HepG2 (cell line): ENCODE data around the gene PKD2L1.

ENCODE experiments used
- EP300 ChIP-seq, 3 experiments: sonication (generic) in 1 of 3; formaldehyde crosslinking in 1 of 3; IDR thresholded peaks; 2 replicates each; pipeline versions ENCODE4 v1.5.1 to v1.6.1; 2011 to 2020; ENCODE audit warnings: low read depth in 2 of 3, low read length in 2 of 3, borderline replicate concordance in 1 of 3, improper control_type of control experiment in 1 of 3, mild to moderate bottlenecking in 1 of 3, missing genetic modification reagents in 1 of 3, moderate library complexity in 1 of 3
- TF ChIP-seq, protein P1 (sequence below): sonication (generic); formaldehyde crosslinking; IDR thresholded peaks from 2 replicates; pipeline ENCODE4 v1.8.1; 2023; ENCODE audit warnings: missing genetic modification reagents, inconsistent platforms, borderline replicate concordance

DNA sequence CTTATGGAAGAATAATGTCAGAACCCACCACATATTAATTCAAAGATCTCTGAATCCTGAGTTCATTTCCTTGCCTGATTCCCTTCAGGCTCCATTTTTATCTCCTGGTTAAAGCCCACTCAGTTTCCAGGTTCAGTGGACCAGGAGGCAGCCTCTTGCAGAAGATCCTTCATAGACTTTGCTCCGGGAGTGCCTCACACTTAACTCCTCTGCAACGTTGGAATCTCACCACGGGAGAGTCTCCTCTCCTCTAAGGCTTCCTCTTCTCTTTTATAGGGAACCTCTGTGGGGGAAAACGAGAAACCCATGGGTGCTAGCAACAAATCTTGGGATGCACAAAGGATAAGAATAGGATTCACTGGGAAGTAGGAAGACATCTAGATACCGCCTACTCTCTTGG, 41.8 kb downstream of the PKD2L1 start:
- TF ChIP-seq, protein P1, sequence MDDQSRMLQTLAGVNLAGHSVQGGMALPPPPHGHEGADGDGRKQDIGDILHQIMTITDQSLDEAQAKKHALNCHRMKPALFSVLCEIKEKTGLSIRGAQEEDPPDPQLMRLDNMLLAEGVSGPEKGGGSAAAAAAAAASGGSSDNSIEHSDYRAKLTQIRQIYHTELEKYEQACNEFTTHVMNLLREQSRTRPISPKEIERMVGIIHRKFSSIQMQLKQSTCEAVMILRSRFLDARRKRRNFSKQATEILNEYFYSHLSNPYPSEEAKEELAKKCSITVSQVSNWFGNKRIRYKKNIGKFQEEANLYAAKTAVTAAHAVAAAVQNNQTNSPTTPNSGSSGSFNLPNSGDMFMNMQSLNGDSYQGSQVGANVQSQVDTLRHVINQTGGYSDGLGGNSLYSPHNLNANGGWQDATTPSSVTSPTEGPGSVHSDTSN = no peak
- TF ChIP-seq EP300 (IDR thresholded peaks at IDR 0.05; ENCODE audit: low read depth in 2 of 2, low read length in 2 of 2) = no peak
- no peak for TF ChIP-seq EP300 (CRISPR knock-in tag; IDR thresholded peaks at IDR 0.05; ENCODE audit: borderline replicate concordance)
